Neural progenitor cell (in vitro differentiated cells): ENCODE measurements around the gene PERM1.

ENCODE experiments used
- EZH2 ChIP-seq: fragments of 200-600 bp; sonication (generic); IDR thresholded peaks from 2 replicates; pipeline ENCODE4 v1.6.1; 2017; ENCODE audit warnings: antibody characterized with exemption, mild to moderate bottlenecking, moderate library complexity
- EZH2phosphoT487 ChIP-seq: fragments of 200-600 bp; sonication (generic); IDR thresholded peaks from 2 replicates; pipeline ENCODE4 v1.6.1; 2017; ENCODE audit warnings: antibody characterized with exemption
- TF ChIP-seq, protein P1 (sequence below): fragments of 200-600 bp; sonication (generic); IDR thresholded peaks from 2 replicates; pipeline ENCODE4 v1.5.1; 2017; ENCODE audit warnings: antibody characterized with exemption, mild to moderate bottlenecking

DNA sequence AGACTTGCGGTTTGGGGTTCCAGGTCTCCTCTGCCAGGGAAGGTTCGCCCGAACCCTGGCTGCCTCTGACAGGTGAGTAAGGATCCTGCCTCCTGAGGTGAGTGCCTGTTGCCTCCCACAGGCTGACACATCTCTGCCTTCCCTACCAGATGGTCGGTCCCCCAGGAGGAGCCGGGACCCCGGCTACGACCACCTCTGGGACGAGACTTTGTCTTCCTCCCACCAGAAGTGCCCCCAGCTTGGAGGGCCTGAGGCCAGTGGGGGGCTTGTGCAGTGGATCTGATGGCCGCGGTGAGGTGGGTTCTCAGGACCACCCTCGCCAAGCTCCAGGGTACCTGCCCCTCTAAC is 7.6 kb downstream of the PERM1 start:
- TF ChIP-seq, protein P1, sequence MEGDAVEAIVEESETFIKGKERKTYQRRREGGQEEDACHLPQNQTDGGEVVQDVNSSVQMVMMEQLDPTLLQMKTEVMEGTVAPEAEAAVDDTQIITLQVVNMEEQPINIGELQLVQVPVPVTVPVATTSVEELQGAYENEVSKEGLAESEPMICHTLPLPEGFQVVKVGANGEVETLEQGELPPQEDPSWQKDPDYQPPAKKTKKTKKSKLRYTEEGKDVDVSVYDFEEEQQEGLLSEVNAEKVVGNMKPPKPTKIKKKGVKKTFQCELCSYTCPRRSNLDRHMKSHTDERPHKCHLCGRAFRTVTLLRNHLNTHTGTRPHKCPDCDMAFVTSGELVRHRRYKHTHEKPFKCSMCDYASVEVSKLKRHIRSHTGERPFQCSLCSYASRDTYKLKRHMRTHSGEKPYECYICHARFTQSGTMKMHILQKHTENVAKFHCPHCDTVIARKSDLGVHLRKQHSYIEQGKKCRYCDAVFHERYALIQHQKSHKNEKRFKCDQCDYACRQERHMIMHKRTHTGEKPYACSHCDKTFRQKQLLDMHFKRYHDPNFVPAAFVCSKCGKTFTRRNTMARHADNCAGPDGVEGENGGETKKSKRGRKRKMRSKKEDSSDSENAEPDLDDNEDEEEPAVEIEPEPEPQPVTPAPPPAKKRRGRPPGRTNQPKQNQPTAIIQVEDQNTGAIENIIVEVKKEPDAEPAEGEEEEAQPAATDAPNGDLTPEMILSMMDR = no peak
- TF ChIP-seq EZH2 (no peak), EZH2phosphoT487 (no peak)
